Gastroesophageal sphincter (tissue), 4 donors: Measurements from ENCODE around the gene SLAMF9. TPM values are rescaled to one million over a fixed set of nuclear protein-coding genes. Genes with fewer than 3 reads are reported as not detected.
"Not testable (repeated sequence)": the region's sequence is repeated elsewhere in the genome, so short reads cannot be mapped to it uniquely, and the experiment has no call there.

ENCODE experiments used
- ATAC-seq: fragments of 150-250 bp; one replicate; pipeline ENCODE4 v1.9.1; 2016; ENCODE audit warnings: mild to moderate bottlenecking, moderate library complexity
- H3K27ac ChIP-seq, 4 donors: fragments of 200-600 bp; sonication (generic) in 3 of 4; 1 replicate in 3 of 4; 2 replicates in 1 of 4; pipeline ENCODE4 v1.5.1; 2016 to 2019
- H3K27me3 ChIP-seq: fragments of 200-600 bp; sonication (generic); one replicate; pipeline ENCODE4 v1.5.1; 2019
- H3K36me3 ChIP-seq, 2 donors: fragments of 200-600 bp; sonication (generic); one replicate each; pipeline ENCODE4 v1.5.1; 2019; ENCODE audit warnings: control low read depth in 1 of 2
- H3K4me1 ChIP-seq, 3 donors: fragments of 200-600 bp; sonication (generic); 1 replicate in 2 of 3; 2 replicates in 1 of 3; pipeline ENCODE4 v1.5.1; 2016 to 2019; ENCODE audit warnings: control low read depth in 2 of 3
- H3K4me3 ChIP-seq, 2 donors: fragments of 200-600 bp; sonication (generic); one replicate each; pipeline ENCODE4 v1.5.1; 2019; ENCODE audit warnings: mild to moderate bottlenecking in 1 of 2, moderate library complexity in 1 of 2
- H3K9me3 ChIP-seq, 3 donors: fragments of 200-600 bp; sonication (generic); one replicate each; pipeline ENCODE4 v1.5.1; 2017 to 2019; ENCODE audit warnings: control low read depth in 2 of 3
- EP300 ChIP-seq: sonication (generic); formaldehyde crosslinking; IDR thresholded peaks from one replicate; pipeline ENCODE4 v1.6.1; 2017; ENCODE audit warnings: antibody characterized with exemption, mild to moderate bottlenecking
- POLR2A ChIP-seq, 2 donors: fragments of 450-650 bp; IDR thresholded peaks; one replicate each; pipeline ENCODE4 v1.6.1; 2017; ENCODE audit warnings: antibody characterized with exemption in 2 of 2, mild to moderate bottlenecking in 2 of 2, moderate library complexity in 1 of 2
- POLR2AphosphoS5 ChIP-seq: sonication (generic); formaldehyde crosslinking; IDR thresholded peaks from one replicate; pipeline ENCODE4 v1.6.1; 2017; ENCODE audit warnings: antibody characterized with exemption
- WGBS, 2 donors: methylation state at CpG; one replicate each; pipeline ENCODE4 v1.1.5; 2018; ENCODE audit warnings: low coverage in 1 of 2; 5-methylcytosine and 5-hydroxymethylcytosine counted together
- total RNA-seq, 4 donors: library from RNA; depleted of rRNA; stranded (reverse); fragments of >200 nt; gene quantifications; one replicate each; pipeline ENCODE4 v1.1.0, GENCODE V29; 2016
- TF ChIP-seq, protein P1 (sequence below), 4 experiments: fragments of 200-600 bp in 2 of 4; fragments of 450-650 bp in 2 of 4; sonication (generic) in 1 of 4; IDR thresholded peaks; one replicate each; pipeline ENCODE4 v1.5.1; 2017 to 2019; ENCODE audit warnings: antibody characterized with exemption in 4 of 4, mild to moderate bottlenecking in 2 of 4, moderate library complexity in 2 of 4

SLAMF9 gene
- total RNA-seq, 4 donors from 2014 or later: not detected

DNA sequence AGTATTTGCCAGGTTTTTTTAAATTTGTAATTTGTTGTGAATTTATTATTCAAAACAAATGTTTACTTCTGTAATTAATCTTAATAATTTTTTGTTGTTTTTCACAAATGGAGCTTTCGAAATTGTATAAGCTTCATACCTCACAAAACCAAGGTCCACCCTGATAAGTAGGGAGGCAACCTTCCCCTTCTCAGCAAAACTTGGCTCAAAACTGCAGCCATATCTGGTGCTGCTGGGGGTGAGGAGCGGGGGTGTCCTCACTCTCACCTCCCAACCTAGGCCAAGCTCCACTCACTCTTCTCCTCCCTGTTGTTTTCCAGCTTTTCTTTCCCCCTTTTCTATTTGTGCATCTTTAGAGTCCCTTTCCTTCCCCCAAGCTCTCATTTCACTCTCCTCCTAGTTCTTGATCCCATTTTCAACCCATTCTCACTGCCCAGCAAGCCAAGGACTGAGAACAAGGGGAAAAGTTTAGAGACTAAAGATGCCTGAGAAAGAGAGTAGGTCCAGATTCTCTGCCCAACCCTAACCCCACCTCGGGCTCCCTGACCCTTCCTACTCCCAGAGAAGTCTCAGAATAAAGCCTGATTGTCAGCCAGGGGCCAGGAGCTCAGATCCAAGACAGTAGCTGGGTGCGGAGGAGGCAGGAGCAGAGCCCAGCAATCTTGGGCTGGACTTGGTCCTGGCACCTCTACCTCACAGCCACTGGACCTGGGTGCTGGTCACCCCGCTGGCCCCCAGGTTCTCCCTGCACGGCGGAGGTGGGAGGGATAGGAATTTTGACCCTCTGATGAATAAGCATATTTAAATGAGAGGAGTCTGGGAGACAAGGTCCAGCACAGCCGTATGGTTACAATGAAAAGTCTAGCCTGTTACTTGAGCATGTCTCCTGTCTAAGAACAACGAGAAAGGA is 45.8 kb downstream of the SLAMF9 start:
- Histone ChIP-seq H3K27me3 (no peaks in the 10 kb centered on the region), H3K4me3 (no peak overlapping the region), H3K4me1 (peaks cover 0 to 8% (median 7%) of the 10 kb centered on the region in 3 donors), H3K9me3 (no peaks in the 10 kb centered on the region), H3K36me3 (no peaks in the 10 kb centered on the region), H3K27ac (no peak overlapping the region)
- no peak for TF ChIP-seq EP300
- no peak for TF ChIP-seq POLR2A (IDR thresholded peaks at IDR 0.05)
- no peak for TF ChIP-seq POLR2AphosphoS5
- TF ChIP-seq, protein P1, sequence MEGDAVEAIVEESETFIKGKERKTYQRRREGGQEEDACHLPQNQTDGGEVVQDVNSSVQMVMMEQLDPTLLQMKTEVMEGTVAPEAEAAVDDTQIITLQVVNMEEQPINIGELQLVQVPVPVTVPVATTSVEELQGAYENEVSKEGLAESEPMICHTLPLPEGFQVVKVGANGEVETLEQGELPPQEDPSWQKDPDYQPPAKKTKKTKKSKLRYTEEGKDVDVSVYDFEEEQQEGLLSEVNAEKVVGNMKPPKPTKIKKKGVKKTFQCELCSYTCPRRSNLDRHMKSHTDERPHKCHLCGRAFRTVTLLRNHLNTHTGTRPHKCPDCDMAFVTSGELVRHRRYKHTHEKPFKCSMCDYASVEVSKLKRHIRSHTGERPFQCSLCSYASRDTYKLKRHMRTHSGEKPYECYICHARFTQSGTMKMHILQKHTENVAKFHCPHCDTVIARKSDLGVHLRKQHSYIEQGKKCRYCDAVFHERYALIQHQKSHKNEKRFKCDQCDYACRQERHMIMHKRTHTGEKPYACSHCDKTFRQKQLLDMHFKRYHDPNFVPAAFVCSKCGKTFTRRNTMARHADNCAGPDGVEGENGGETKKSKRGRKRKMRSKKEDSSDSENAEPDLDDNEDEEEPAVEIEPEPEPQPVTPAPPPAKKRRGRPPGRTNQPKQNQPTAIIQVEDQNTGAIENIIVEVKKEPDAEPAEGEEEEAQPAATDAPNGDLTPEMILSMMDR (IDR thresholded peaks at IDR 0.05): no peak
- whole genome bisulfite sequencing, 2 donors: 74 to 80% methylated on average over 3 to 5 of the region's 9 CpGs
- no peak for ATAC-seq

DNA sequence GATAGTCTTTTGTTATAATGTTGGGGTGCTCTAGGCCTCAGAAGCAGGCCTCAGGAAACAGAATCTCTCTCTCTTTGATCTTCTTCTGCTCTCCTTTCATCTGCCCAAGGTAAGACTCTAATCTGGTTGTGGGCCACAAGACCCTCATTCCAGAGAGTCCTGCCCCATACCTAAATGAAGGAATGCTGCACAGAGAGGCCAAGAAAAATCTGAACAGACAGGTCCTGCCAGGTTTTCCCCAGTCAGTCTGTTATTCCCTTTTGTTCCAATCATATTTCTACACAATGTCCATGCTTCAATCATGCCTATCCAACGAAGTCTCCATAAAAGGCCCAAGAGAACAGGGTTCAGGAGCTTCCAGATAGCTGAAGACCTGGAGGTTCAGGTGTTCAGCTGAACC is 47.1 kb downstream of the SLAMF9 start:
- Histone ChIP-seq H3K4me1 (peaks cover 0 to 8% (median 7%) of the 10 kb centered on the region in 3 donors), H3K27me3 (no peaks in the 10 kb centered on the region), H3K4me3 (no peak overlapping the region), H3K9me3 (no peaks in the 10 kb centered on the region), H3K27ac (no peak overlapping the region), H3K36me3 (no peaks in the 10 kb centered on the region)
- no peak for ATAC-seq
- 71 to 100% methylated on average over 1 of the region's 1 CpG for WGBS, 2 donors
- no peak for TF ChIP-seq POLR2AphosphoS5
- TF ChIP-seq, protein P1 (IDR thresholded peaks at IDR 0.05): no peak
- TF ChIP-seq POLR2A (IDR thresholded peaks at IDR 0.05): no peak
- no peak for TF ChIP-seq EP300

DNA sequence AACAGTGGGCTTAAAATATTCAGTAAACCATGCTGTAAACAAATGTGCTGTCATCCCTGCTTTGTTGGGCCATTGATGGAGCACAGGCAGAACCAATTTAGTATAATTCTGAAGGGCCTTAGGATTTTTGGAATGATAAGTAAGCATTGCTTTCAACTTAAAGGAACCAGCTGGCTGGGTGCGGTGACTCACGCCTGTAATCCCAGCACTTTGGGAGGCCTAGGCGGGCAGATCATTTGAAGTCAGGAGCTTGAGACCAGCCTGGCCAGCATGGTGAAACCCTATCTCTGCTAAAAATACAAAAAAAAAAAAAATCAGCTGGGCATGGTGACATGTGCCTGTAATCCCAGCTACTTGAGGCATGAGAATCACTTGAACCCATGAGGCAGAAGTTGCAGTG is 50.0 kb downstream of the SLAMF9 start:
- 60 to 64% methylated on average over 2 to 3 of the region's 3 CpGs for WGBS, 2 donors
- not testable (repeated sequence) for H3K9me3 ChIP-seq, ATAC-seq, H3K27ac ChIP-seq, H3K27me3 ChIP-seq, H3K36me3 ChIP-seq, H3K4me3 ChIP-seq
- H3K4me1 ChIP-seq: peaks cover 0 to 20% (median 10%) of the 10 kb centered on the region in 3 donors

DNA sequence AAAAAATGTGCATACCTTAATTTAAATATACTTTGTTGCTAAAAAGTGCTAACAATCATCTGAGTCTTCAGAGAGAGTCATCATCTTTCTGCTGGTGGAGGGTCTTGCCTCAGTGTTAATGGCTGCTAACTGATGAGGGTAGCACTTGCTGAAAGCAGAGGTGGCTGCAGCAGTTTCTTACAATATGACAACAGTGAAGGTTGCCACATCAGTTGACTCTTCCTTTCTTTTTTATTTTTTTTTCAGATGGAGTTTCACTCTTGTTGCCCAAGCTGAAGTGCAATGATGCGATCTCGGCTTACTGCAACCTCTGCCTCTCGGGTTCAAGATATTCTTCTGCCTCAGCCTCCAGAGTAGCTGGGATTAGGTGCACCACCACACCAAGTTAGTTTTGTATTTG is 51.5 kb downstream of the SLAMF9 start:
- H3K27ac ChIP-seq: no peak overlapping the region
- H3K4me1 ChIP-seq: peaks cover 0 to 20% (median 10%) of the 10 kb centered on the region in 3 donors
- H3K36me3 ChIP-seq: no peaks in the 10 kb centered on the region
- H3K9me3 ChIP-seq: no peaks in the 10 kb centered on the region
- ATAC-seq: no peak
- TF ChIP-seq POLR2A (IDR thresholded peaks at IDR 0.05) (no peak), EP300 (no peak), POLR2AphosphoS5 (no peak)
- TF ChIP-seq, protein P1 (IDR thresholded peaks at IDR 0.05): no peak
- 69 to 90% methylated on average over 3 of the region's 3 CpGs for WGBS, 2 donors
- no peaks in the 10 kb centered on the region for H3K27me3 ChIP-seq
- no peak overlapping the region for H3K4me3 ChIP-seq

Other genes starting within 250 kb of the SLAMF9 start
- under 1 TPM in 1 of 4 donors, not detected in 3; 0.27 TPM for gene CRP, start 239.6 kb downstream of the SLAMF9 start, total RNA-seq
- 10 to 100 TPM; 45.9 to 64.3 (median 56.4) TPM for gene DUSP23, start 173.3 kb downstream of the SLAMF9 start, total RNA-seq
- gene FCRL6, start 151.9 kb downstream of the SLAMF9 start, total RNA-seq: 1 to 10 TPM in 1 of 4 donors, under 1 TPM in 2, not detected in 1; 0.62 to 1.9 (median 0.94) TPM
- gene SLAMF8, start 127.4 kb downstream of the SLAMF9 start, total RNA-seq: 1 to 10 TPM in 3 of 4 donors, not detected in 1; 1.4 to 4.3 (median 4.2) TPM
- not detected for gene VSIG8, start 91.6 kb downstream of the SLAMF9 start, total RNA-seq
- gene CFAP45, start 54.1 kb downstream of the SLAMF9 start, total RNA-seq: under 1 TPM in 2 of 4 donors, not detected in 2; 0.27 to 0.81 TPM
- gene TAGLN2, start 28.7 kb downstream of the SLAMF9 start, total RNA-seq: 100 to 1,000 TPM in 3 of 4 donors, 10 to 100 TPM in 1; 75.3 to 239 (median 217) TPM
- under 1 TPM in 2 of 4 donors, not detected in 2; 0.35 to 0.62 TPM for gene IGSF9, start 8.6 kb downstream of the SLAMF9 start, total RNA-seq
- 1 to 10 TPM; 3.7 to 5.4 (median 4.4) TPM for gene PIGM, start 77.8 kb upstream of the SLAMF9 start, total RNA-seq
- not detected for gene KCNJ10, start 115.9 kb upstream of the SLAMF9 start, total RNA-seq
- gene KCNJ9, start 127.3 kb upstream of the SLAMF9 start, total RNA-seq: not detected
- gene IGSF8, start 144.4 kb upstream of the SLAMF9 start, total RNA-seq: 10 to 100 TPM; 17.1 to 23.0 (median 19.4) TPM
- 100 to 1,000 TPM; 100 to 348 (median 142) TPM for gene ATP1A2, start 161.5 kb upstream of the SLAMF9 start, total RNA-seq
- under 1 TPM in 1 of 4 donors, not detected in 3; 0.47 TPM for gene ATP1A4, start 197.4 kb upstream of the SLAMF9 start, total RNA-seq
- 1 to 10 TPM; 1.3 to 8.8 (median 2.2) TPM for gene CASQ1, start 236.3 kb upstream of the SLAMF9 start, total RNA-seq